ENCODE measurements around the gene FBXL16.

DNA sequence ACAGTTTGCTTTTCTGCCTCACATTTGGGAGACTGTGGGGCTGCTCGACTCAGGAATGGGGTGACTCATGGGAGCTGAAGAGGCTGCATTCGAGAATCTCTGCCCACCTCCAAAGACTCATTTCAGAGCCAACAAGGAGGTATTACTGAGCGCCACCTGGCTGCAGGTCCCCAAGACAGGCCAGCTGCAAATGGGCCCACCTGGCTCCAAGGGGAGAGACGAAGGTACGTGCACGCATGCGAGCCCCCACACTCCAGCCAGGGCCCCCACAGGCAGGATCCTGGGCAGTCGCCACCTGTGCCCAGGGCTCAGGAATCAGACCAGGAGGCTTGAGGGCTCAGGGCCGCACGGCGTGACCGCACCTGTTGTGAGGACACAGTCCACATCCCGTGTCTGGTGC is 27.3 kb upstream of the FBXL16 start:
- no peak for TF ChIP-seq MYC (IDR thresholded peaks at IDR 0.05; ENCODE audit: low read depth, low read length)
- TF ChIP-seq POLR2A (IDR thresholded peaks at IDR 0.05; ENCODE audit: extremely low read depth, insufficient read length) = no peak
- TF ChIP-seq, protein P1, sequence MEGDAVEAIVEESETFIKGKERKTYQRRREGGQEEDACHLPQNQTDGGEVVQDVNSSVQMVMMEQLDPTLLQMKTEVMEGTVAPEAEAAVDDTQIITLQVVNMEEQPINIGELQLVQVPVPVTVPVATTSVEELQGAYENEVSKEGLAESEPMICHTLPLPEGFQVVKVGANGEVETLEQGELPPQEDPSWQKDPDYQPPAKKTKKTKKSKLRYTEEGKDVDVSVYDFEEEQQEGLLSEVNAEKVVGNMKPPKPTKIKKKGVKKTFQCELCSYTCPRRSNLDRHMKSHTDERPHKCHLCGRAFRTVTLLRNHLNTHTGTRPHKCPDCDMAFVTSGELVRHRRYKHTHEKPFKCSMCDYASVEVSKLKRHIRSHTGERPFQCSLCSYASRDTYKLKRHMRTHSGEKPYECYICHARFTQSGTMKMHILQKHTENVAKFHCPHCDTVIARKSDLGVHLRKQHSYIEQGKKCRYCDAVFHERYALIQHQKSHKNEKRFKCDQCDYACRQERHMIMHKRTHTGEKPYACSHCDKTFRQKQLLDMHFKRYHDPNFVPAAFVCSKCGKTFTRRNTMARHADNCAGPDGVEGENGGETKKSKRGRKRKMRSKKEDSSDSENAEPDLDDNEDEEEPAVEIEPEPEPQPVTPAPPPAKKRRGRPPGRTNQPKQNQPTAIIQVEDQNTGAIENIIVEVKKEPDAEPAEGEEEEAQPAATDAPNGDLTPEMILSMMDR (IDR thresholded peaks at IDR 0.05; ENCODE audit: low read depth, low read length) = no peak
- TF ChIP-seq, protein P2, sequence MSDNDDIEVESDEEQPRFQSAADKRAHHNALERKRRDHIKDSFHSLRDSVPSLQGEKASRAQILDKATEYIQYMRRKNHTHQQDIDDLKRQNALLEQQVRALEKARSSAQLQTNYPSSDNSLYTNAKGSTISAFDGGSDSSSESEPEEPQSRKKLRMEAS (IDR thresholded peaks at IDR 0.05; ENCODE audit: low read depth, low read length) = no peak
